IPS-11a (cell line): ENCODE measurements around the gene KDF1.

ENCODE experiments used
- H3K4me3 ChIP-seq: one replicate; pipeline ENCODE4 v1.5.1; 2013; ENCODE audit warnings: low read depth, low read length, control low read depth

Gene KDF1

DNA sequence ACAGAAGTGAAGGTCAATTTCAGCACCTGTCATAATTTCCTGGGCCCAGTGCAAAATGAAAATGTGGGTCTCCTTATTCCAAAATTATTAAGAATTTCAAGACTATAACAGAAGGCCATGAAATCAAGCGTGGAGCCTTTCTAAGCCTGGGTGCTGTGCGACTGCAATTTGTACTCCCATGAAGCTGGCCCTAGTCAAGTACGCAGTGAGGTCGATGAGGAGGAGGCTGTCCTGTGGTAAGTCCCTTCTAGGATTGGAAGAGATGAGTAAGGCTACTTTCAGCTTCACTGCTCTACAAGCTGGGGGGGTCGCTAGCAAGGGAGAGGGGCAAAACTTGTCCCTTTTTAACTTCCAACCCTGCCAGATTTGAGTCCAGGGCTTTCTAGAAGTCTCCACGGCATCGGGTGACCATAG, 39.1 kb downstream of the KDF1 start:
- H3K4me3 ChIP-seq: peak overlapping the region; percentile 93

GRCh38 chr1:26915204-26915842, 44.9 kb downstream of the KDF1 start:
- H3K4me3 ChIP-seq: no peak overlapping the region

DNA sequence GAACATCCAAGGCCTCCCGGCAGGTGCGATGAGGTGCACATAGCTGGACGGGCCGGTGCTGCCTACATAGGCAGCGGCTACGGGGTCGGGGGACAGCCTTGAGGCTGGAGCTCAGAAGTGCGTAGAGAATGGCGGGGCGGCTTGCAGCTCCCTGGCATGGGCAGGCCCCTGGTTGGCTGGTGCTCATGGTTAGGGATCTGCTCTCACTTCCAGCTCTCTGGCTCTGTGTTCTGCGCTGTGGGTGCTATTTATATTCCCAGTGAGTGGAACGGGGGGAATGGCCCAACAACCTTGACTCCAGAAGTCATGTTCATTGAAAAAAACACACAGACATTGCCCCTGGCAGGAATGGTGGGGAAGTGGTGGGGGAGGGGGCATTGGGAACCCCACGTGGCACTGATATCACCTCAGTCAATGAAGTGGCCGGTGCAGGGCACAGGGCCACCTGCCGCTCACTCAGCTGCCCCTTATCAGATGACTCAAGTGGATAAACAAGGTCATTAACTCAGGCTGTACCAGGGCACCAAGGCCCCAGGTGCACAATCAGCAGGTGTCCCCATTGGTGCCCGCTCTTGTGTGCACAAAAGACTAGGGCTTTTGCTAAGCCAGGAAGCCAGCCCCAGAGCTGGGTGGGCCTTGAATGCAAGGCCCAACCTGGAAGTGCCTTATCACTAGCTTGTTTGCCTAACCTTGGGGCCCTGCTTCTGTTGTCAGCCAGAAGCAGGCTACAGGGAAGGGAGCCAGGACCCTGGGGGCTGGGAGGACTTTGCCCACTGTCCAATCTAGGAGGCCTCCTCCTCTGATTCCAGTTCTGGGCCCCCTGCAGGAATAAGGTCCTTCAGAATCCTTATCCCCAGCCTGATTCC, 46.3 kb downstream of the KDF1 start, which contains the start of gene NR0B2:
TSS of gene NR0B2 (minus strand) at position 222 of the 866 bp plus-strand sequence. CDS start at position 187, 35 bp downstream.
- no peak within 1 kb of the TSS for H3K4me3 ChIP-seq

- no peak overlapping the region for H3K4me3 ChIP-seq
These were observed 46.9 kb downstream of the KDF1 start for GRCh38 chr1:26913389-26913753.

GRCh38 chr1:26912147-26912490, 48.1 kb downstream of the KDF1 start:
- H3K4me3 ChIP-seq: no peak overlapping the region

DNA sequence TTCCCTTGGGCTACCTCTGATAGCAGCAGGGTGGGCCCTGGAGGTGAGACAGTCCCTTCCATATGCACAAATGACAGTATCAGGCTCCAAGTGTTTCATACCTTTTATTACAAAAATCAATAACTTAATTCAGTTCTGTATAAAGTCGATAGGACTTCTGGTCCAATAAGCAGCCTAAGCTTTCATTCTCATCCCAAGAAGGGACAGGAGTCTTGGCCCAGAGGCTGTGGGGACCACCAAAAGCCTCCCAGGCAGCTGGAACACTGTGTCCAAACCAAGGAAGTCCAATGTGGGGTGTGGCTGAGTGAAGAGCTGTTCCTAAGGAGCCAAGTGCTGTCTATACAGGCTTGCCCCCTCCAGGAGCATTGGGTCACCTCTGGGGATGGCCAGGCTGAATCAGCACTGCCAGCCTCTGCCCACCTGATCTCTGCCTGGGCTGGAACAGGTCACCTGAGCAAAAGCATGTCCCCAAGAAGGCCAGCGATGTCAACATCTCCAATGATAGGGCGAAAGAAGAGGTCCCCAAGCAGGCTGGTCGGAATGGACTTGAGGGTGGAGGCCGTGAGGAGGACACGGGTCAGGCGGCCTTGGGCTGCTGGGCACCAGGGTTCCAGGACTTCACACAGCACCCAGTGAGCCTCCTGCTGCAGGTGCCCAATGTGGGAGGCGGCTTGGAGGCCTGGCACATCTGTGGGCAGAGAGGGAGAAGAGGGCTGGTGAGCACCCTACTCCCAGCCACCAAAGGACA, 48.7 kb downstream of the KDF1 start:
- no peak overlapping the region for H3K4me3 ChIP-seq

DNA sequence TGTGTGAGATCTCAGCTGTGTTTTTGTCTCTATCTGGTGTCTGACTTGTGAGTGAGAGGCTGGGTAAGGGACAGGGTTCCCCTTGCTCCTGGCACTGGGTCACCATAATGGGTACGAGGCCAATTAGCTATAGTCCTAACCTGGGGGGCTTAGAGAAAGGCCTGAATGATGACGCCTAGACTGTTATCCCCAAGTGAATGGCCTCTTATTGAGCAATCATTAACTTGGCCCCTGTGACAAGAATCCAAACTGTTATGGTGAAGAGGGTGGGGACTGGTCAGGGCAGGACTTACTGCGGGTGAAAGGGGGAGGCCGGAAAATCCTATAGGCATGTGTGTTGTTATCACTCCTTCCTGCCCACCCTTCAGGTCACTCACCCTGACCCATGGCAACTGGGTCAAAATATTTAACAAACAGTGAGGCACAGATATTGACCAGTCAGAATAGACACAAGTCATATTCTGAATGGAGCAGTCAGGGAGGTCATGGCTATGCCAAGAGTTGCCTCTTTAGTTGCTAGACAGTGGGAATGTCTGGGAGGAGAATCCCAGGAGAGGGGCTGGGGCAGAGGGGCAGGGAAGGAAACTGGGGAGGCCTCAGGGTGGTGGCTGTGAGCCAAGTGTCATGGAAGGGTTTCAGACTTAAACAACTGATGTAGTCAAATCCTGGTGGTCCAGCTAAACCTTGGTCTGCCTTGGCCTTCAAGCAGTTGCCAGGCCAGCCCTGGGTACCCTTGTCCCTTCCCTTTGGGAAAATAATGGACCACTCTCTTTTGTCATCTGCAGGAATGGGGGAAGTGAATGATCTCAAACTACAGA, 49.7 kb downstream of the KDF1 start:
- H3K4me3 ChIP-seq: no peak overlapping the region

DNA sequence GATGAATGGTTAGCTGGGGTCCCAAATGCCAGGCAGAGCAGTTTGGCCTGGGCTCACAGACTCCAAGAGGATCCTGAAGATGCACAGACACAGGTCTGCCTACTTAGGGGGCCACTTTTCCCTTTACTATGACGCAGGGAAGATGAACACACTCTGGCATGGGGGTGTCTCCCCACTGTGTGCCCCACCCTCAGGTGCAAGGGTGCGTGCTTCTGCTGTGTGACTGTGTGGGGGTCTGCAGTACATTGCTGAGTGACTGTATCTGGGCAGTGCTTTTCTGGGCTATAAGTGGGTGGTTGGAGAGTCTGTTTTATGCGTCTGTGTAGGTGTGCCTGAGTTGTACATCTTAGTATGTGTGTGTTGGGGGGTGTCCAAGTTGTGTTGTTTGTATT, 50.3 kb downstream of the KDF1 start:
- H3K4me3 ChIP-seq: no peak overlapping the region

- no peak overlapping the region for H3K4me3 ChIP-seq
These were observed 53.0 kb downstream of the KDF1 start for GRCh38 chr1:26907071-26907917.

DNA sequence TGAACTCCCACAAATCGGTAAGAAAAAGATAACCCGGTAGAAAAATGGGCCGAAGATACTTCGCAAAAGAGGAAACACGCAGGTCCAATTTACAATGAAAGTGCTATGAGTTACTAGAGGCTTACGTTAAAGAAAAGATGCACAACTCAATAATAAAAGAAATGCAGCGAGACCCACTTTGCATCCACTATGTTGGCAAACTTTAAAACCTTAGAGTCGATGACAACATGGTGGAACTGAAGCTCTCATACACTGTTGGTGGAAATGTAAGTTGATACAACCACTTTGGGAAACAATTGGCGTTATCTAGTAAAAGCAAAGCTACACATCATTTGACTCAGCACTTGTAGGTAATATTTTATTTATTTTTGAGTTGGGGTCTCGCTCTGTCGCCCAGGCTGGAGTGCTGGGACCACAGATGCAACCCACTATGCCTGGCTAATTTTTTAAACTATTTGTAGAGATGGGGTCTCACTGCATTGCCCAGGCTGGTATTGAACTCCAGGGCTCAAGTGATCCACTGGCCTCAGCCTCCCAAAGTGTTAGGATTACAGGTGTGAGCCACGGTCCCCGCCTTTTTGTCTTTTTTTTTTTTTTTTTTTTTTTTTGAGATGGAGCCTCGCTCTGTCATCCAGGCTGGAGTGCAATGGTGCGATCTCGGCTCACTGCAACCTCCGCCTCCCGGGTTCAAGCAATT, 59.3 kb downstream of the KDF1 start:
- peak overlapping the region; percentile 95 for H3K4me3 ChIP-seq

DNA sequence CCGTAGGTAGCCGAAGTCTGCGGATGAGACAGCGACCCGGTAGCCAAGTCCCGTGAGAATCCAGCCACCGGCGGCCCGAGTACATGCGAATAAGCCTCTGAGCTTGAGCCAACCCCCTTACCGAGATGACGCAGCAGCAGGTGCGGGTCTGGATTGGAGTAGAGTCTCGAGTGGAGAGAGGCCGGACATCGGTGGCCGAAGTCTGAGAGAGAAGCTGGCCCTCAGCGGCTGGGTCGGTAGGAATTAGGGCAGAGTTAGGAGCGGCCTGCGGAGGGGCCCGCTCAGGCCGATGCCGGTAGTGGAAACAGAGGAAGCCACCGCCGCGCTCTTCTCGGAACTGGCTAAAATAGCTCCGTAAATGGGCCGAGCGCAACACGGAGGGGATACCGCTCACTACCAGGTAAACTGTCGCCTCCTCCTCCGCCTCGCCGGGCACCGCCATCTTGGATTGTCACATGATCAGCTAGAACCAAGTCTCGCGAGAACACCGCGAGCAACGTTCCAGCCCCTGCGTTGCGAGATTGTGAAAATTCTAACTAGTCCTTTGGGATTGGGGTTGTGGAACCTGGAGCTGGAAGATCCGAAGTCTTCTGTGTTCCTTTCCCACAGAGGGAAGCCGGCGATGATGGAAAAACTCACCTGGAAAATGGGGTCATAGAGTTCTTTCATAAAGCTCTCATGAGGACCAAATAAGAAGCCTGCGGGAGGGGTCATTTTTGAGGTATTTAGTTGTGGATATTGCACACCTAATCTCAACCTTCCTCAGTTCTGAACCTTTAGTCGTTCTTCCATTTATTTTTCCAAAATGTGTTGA, 60.1 kb downstream of the KDF1 start, which contains the start of gene GPATCH3:
TSS of gene GPATCH3 (minus strand) at position 467 of the 814 bp plus-strand sequence. CDS start at position 442, 25 bp downstream.
- peak within 1 kb of the TSS; percentile 95 for H3K4me3 ChIP-seq
